Astrocyte of the cerebellum (primary cell): ENCODE measurements around the gene IRF2BP2.

Experiments used
- DNase-seq: peaks from one replicate; pipeline ENCODE4 v3.0.0-alpha.2; 2011; ENCODE audit warnings: low read depth
- H3K4me3 ChIP-seq: 2 replicates; pipeline ENCODE4 v1.5.1; 2011; ENCODE audit warnings: mild to moderate bottlenecking, low read depth, low read length, moderate library complexity
- in situ Hi-C: cut with HindIII; loops from 2 replicates; pipeline ENCODE4 v1.10.0; 2017; ENCODE audit warnings: low sequenced_read_pairs
- TF ChIP-seq, protein P1 (sequence below): IDR thresholded peaks from 2 replicates; pipeline ENCODE4 v1.5.1; 2012; ENCODE audit warnings: low read length, low read depth, moderate library complexity, mild to moderate bottlenecking; ENCODE audit errors: missing control alignments

The IRF2BP2 gene

DNA sequence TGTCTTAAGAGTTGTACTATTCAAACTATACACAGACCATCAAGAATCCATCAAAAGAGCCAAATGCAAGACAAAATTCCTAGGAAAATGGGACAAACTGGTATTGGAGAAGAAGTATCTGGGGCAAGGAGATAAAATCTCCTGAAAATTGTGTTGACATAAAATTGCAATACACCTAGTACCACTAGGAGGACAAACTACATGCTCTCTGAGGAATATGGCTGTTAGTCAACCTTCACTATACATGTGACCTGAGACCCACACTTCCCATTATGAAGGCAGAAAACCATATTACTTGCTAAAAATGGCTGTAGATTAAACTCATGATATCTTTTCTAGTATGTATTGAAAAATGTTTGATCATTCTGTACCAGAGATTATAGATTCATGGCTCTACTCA is 30.0 kb downstream of the IRF2BP2 start:
- DNase-seq, result no peak
- H3K4me3 ChIP-seq, result no peak overlapping the region
- TF ChIP-seq, protein P1, sequence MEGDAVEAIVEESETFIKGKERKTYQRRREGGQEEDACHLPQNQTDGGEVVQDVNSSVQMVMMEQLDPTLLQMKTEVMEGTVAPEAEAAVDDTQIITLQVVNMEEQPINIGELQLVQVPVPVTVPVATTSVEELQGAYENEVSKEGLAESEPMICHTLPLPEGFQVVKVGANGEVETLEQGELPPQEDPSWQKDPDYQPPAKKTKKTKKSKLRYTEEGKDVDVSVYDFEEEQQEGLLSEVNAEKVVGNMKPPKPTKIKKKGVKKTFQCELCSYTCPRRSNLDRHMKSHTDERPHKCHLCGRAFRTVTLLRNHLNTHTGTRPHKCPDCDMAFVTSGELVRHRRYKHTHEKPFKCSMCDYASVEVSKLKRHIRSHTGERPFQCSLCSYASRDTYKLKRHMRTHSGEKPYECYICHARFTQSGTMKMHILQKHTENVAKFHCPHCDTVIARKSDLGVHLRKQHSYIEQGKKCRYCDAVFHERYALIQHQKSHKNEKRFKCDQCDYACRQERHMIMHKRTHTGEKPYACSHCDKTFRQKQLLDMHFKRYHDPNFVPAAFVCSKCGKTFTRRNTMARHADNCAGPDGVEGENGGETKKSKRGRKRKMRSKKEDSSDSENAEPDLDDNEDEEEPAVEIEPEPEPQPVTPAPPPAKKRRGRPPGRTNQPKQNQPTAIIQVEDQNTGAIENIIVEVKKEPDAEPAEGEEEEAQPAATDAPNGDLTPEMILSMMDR, result peak; percentile 16
- in situ Hi-C loops, result no loop called here

DNA sequence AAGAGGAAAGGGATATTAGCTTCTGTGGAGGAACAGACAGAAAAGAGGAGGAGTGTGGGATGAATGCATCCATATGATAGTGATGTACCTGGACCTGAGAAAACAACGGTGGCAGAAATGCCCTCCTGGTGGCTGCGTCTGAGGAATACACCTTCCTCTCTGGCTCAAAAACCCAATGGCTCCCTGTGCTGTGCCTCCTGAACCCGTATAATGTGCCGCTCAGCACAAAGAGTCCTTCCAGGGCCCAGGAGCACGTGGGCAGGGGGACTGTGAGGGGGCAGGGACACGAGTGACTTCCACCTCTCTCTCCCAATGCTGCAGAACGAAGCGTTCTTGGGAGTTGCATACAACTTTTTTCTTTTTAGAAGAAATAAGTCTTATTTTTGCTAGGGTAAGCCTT is 31.2 kb downstream of the IRF2BP2 start:
- no peak overlapping the region for H3K4me3 ChIP-seq
- DNase-seq, result no peak
- TF ChIP-seq, protein P1, result no peak
- in situ Hi-C loops, result no loop called here

DNA sequence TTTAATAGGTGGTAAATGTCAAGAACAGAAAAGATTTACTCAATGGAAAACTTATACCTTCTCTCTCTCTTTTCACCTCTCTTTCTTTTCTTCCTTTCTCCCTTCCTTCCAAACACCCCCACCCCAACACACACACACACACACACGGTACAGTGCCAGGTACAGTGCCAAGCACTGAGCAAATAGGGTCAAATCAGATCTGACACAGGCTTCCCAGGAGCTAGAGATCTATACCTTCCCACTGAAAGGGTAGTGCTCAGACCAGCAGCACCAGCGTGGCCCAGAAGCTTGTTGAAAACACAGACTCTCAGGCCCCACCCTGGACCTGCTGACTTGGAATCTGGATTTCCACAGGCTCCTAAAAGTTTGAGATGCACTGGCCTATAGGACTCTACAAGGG is 31.9 kb downstream of the IRF2BP2 start:
- in situ Hi-C loops, result no loop called here
- DNase-seq, result no peak
- TF ChIP-seq, protein P1, result no peak
- no peak overlapping the region for H3K4me3 ChIP-seq

DNA sequence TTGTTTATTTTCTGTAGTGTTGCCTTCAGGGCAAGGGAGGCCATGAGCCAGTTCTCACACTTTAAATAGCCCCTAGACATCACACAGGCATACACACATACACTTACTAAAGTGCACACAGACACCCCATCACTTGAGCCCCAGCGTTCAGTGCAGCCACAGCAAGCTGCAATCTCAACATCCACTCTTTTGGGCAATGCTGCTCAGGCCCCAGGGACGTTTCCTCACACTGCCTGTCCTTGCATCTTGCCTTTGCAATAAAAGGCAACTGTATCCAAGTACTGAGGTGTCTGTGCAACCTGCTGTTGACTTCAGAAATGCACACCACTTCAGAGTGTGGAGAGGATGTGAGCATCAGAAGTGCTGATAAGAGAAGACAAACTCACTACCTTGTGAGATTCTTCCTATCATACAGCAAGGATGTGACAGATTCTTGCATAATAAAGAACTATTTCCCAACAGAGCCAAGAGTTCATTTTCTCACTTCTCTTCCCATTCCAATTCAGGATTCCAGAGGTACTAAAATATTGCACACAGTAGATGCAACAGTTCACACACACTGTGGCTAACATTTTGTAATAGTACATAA is 36.2 kb downstream of the IRF2BP2 start:
- TF ChIP-seq, protein P1, result no peak
- no peak for DNase-seq
- no peak overlapping the region for H3K4me3 ChIP-seq
- in situ Hi-C loops, result no loop called here

DNA sequence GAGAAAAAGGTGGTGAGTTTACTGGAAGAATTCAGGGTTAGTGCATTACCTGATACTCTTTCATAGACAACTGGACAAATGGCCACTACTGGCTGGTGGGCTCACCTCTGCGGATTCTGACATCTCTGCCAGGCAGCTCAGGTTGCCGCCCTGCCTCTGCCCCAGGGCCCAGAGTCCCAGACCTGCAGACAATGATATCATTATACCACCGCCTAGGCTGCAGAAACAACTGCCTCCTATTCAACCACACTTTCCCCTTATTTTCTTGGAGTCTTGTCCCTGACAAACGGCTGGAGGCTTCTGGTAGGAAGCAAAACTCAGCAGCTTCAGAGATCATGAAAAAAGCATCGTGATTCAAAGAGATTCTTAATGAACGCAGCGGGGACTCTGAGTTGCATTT is 37.0 kb downstream of the IRF2BP2 start:
- H3K4me3 ChIP-seq, result no peak overlapping the region
- DNase-seq, result no peak
- TF ChIP-seq, protein P1, result no peak
- in situ Hi-C loops, result no loop called here

DNA sequence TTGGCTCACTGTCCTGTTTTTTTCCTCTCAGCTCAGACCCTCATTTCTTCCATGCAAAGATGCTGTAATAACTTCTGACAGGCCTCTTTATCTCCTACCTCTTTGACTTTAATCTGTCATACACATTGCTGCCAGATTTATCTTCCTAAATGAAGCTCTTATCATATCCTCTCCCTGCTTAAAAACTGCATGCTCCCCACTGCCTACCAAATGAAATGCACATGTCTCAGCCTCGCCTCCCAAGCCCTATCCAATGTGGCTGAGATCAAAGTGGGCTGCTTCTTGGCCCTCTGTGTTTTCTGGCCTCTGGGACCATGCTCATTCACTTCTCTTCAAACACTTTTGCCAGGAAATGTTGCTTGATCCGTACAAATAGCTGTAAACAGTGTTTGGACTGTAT is 38.3 kb downstream of the IRF2BP2 start:
- no peak overlapping the region for H3K4me3 ChIP-seq
- no peak for DNase-seq
- in situ Hi-C loops, result no loop called here
- TF ChIP-seq, protein P1, result no peak
